HepG2 (cell line): ENCODE results near the gene ERLEC1. TPM values are rescaled to one million over a fixed set of nuclear protein-coding genes. Genes with fewer than 3 reads are reported as not detected.

Experiments used
- ATAC-seq: fragments of 200-7000 bp; cut with Tn5 transposase; 3 replicates; pipeline ENCODE4 v1.9.1; 2020; ENCODE audit warnings: mild to moderate bottlenecking, moderate library complexity
- BruUV-seq: library from RNA; stranded (reverse); fragments of 400-500 nt; replicated peaks from 2 replicates; lab custom pipeline; 2021; lab: Mats Ljungman, UMichigan
- CTCF ChIA-PET: fragments of 300-600 bp; formaldehyde crosslinking; extraction: SDS; loops from one replicate; lab custom pipeline; 2021; ENCODE audit warnings: low total read pairs, inconsistent platforms, low intra/inter-chr PET ratio; lab: Yijun Ruan, JAX
- POLR2A ChIA-PET: fragments of 350-600 bp; sonication (Branson Sonifier 250); formaldehyde crosslinking; loops from one replicate; lab custom pipeline; 2020; ENCODE audit warnings: antibody characterized with exemption, inconsistent platforms; lab: Yijun Ruan, JAX
- DNase-seq: peaks from one replicate; pipeline ENCODE4 v3.0.0-alpha.2; 2015; ENCODE audit warnings: low spot score
- FAIRE-seq: peaks from 3 replicates; lab custom pipeline; 2011; peaks lifted over from hg19 to GRCh38; lab: Jason Lieb, UNC
- H2AFZ ChIP-seq: one replicate; pipeline ENCODE4 v1.6.1; 2011; ENCODE audit warnings: low read length, inconsistent platforms
- H3K27ac ChIP-seq: fragments of 300-600 bp; 3 replicates; pipeline ENCODE4 v1.8.0; 2011; ENCODE audit warnings: mixed run types, mild to moderate bottlenecking, mixed read lengths, low read length, inconsistent platforms; ENCODE audit not compliant: insufficient read depth; ENCODE audit errors: extremely low read length
- H3K27me3 ChIP-seq, 2 experiments: fragments of 200-600 bp in 1 of 2; 2 replicates in 1 of 2; 3 replicates in 1 of 2; pipeline versions ENCODE4 v1.6.0 to v1.8.0; 2011; ENCODE audit warnings: low read length in 2 of 2, mild to moderate bottlenecking in 2 of 2, moderate library complexity in 2 of 2, inconsistent platforms in 1 of 2; ENCODE audit not compliant: insufficient read depth in 2 of 2, control insufficient read depth in 1 of 2
- H3K36me3 ChIP-seq, 2 experiments: fragments of 200-600 bp in 1 of 2; replicated peaks in 1 of 2; 2 replicates in 1 of 2; 3 replicates in 1 of 2; pipeline versions ENCODE4 v1.5.1 to v1.8.0; 2011; ENCODE audit warnings: low read length in 2 of 2, inconsistent platforms in 1 of 2; ENCODE audit not compliant: insufficient read depth in 2 of 2, control insufficient read depth in 1 of 2
- H3K4me1 ChIP-seq: 2 replicates; pipeline ENCODE4 v1.5.1; 2012; ENCODE audit warnings: low read length, inconsistent platforms; ENCODE audit not compliant: insufficient read depth
- H3K4me2 ChIP-seq: 2 replicates; pipeline ENCODE4 v1.6.0; 2011; ENCODE audit warnings: low read depth, low read length, inconsistent platforms
- H3K4me3 ChIP-seq, 3 experiments: fragments of 200-600 bp in 1 of 3; sonication (generic), shearing (Covaris generic) in 1 of 3; replicated peaks in 1 of 3; 2 replicates each; pipeline ENCODE4 v1.5.1; 2011 to 2016; ENCODE audit warnings: low read length in 3 of 3, inconsistent platforms in 2 of 3, low read depth in 2 of 3, mild to moderate bottlenecking in 2 of 3, control low read depth in 1 of 3, mixed read lengths in 1 of 3; ENCODE audit not compliant: insufficient read depth in 1 of 3
- H3K79me2 ChIP-seq: one replicate; pipeline ENCODE4 v1.6.1; 2011; ENCODE audit warnings: low read length, inconsistent platforms; ENCODE audit not compliant: insufficient read depth
- H3K9ac ChIP-seq: 2 replicates; pipeline ENCODE4 v1.6.0; 2011; ENCODE audit warnings: mild to moderate bottlenecking, low read depth, low read length, inconsistent platforms; ENCODE audit not compliant: insufficient read depth
- H3K9me3 ChIP-seq: 2 replicates; pipeline ENCODE4 v1.5.1; 2012; ENCODE audit warnings: mild to moderate bottlenecking, low read length
- H4K20me1 ChIP-seq: 2 replicates; pipeline ENCODE4 v1.6.0; 2011; ENCODE audit warnings: inconsistent platforms, mild to moderate bottlenecking, low read length, moderate library complexity; ENCODE audit not compliant: insufficient read depth
- ATM ChIP-seq: fragments of 450-650 bp; IDR thresholded peaks from 2 replicates; pipeline ENCODE4 v1.7.1; 2017; ENCODE audit warnings: mild to moderate bottlenecking, borderline replicate concordance
- CENPX ChIP-seq: sonication (generic); formaldehyde crosslinking; IDR thresholded peaks from 2 replicates; pipeline ENCODE4 v1.9.0; 2021; ENCODE audit warnings: mild to moderate bottlenecking, missing genetic modification reagents, moderate library complexity
- CHCHD3 ChIP-seq: sonication (generic); formaldehyde crosslinking; IDR thresholded peaks from 2 replicates; pipeline ENCODE4 v1.8.0; 2022; ENCODE audit warnings: mild to moderate bottlenecking, missing genetic modification reagents, moderate library complexity
- CREM ChIP-seq, 2 experiments: sonication (generic) in 1 of 2; formaldehyde crosslinking in 1 of 2; IDR thresholded peaks; 2 replicates each; pipeline versions ENCODE4 v1.4.0 to v1.6.1; 2016 to 2020; ENCODE audit warnings: antibody characterized with exemption in 1 of 2, mild to moderate bottlenecking in 1 of 2, missing genetic modification reagents in 1 of 2
- HOXA9 ChIP-seq: sonication (generic); formaldehyde crosslinking; IDR thresholded peaks from 2 replicates; pipeline ENCODE4 v1.8.1; 2022; ENCODE audit warnings: missing genetic modification reagents, mild to moderate bottlenecking, moderate library complexity, borderline replicate concordance
- NR1H2 ChIP-seq: sonication (generic); formaldehyde crosslinking; IDR thresholded peaks from 2 replicates; pipeline ENCODE4 v1.8.1; 2022; ENCODE audit warnings: low read depth, missing genetic modification reagents, borderline replicate concordance
- ONECUT2 ChIP-seq: sonication (generic); formaldehyde crosslinking; IDR thresholded peaks from 2 replicates; pipeline ENCODE4 v1.4.0; 2020; ENCODE audit warnings: missing genetic modification reagents
- PAX8 ChIP-seq: sonication (generic); formaldehyde crosslinking; IDR thresholded peaks from 2 replicates; pipeline ENCODE4 v1.8.0; 2022; ENCODE audit warnings: mild to moderate bottlenecking, missing genetic modification reagents, borderline replicate concordance
- PHF5A ChIP-seq: IDR thresholded peaks from one replicate; pipeline ENCODE4 v1.6.1; 2018; ENCODE audit warnings: low read depth, missing genetic modification reagents; ENCODE audit not compliant: unreplicated experiment
- RAD21 ChIP-seq: fragments of 450-650 bp; formaldehyde crosslinking; IDR thresholded peaks from 2 replicates; pipeline ENCODE4 v1.5.0; 2020; ENCODE audit warnings: mild to moderate bottlenecking
- RBM22 ChIP-seq: fragments of 200-400 bp; formaldehyde crosslinking; optimal IDR thresholded peaks from 2 replicates; pipeline ENCODE3; 2017; ENCODE audit warnings: mild to moderate bottlenecking, low read length, moderate library complexity
- RFXANK ChIP-seq: IDR thresholded peaks from 2 replicates; pipeline ENCODE4 v1.6.1; 2016
- ZC3H4 ChIP-seq: sonication (generic); formaldehyde crosslinking; IDR thresholded peaks from 2 replicates; pipeline ENCODE4 v1.4.0; 2020; ENCODE audit warnings: missing genetic modification reagents, borderline replicate concordance
- ZMYM2 ChIP-seq: sonication (generic); formaldehyde crosslinking; IDR thresholded peaks from 2 replicates; pipeline ENCODE4 v1.8.0; 2022; ENCODE audit warnings: mild to moderate bottlenecking, missing genetic modification reagents
- ZNF12 ChIP-seq: sonication (generic); formaldehyde crosslinking; IDR thresholded peaks from 2 replicates; pipeline ENCODE4 v1.5.0; 2020; ENCODE audit warnings: missing genetic modification reagents
- ZNF749 ChIP-seq: sonication (generic); formaldehyde crosslinking; IDR thresholded peaks from 2 replicates; pipeline ENCODE4 v1.8.0; 2022; ENCODE audit warnings: mild to moderate bottlenecking, missing genetic modification reagents, moderate library complexity, borderline replicate concordance
- WGBS: methylation state at CpG from one replicate; pipeline ENCODE4 v1.1.6; 2017; ENCODE audit warnings: low lambda C conversion rate; 5-methylcytosine and 5-hydroxymethylcytosine counted together
- in situ Hi-C: cut with HindIII; loops from 2 replicates; pipeline ENCODE4 v1.10.0; 2017; ENCODE audit warnings: low pct_unique_long_range_greater_than_20kb; ENCODE audit not compliant: extremely low pct_ligation_motif_present
- intact Hi-C: fragments of 100-400 bp; cut with micrococcal nuclease; formaldehyde crosslinking; loops from one replicate; pipeline ENCODE4 v1.10.0; 2022; ENCODE audit not compliant: unreplicated experiment
- polyA plus RNA-seq, 8 experiments: library from polyadenylated mRNA; depleted of rRNA in 3 of 8; stranded (reverse) in 7 of 8; unstranded in 1 of 8; fragments of >200 nt; fragmentation: Illumina TruSeq in 4 of 8; extraction: Trizol in 4 of 8; gene quantifications; 2 replicates each; pipeline versions ENCODE4 v1.2.1 to v1.2.3, GENCODE V29; 2011 to 2016; ENCODE audit warnings: low read depth in 4 of 8, missing spikeins in 1 of 8, mixed read lengths in 1 of 8; ENCODE audit not compliant: insufficient read depth in 1 of 8
- total RNA-seq, 5 experiments: library from RNA; depleted of rRNA; stranded (reverse); fragments of >200 nt; fragmentation: Illumina TruSeq; extraction: Trizol; gene quantifications; 2 replicates each; pipeline ENCODE4 v1.2.3, GENCODE V29; 2016; ENCODE audit warnings: low read depth in 1 of 5
- TF ChIP-seq, protein P1 (sequence below): sonication (generic); formaldehyde crosslinking; IDR thresholded peaks from 2 replicates; pipeline ENCODE4 v1.5.0; 2020; ENCODE audit warnings: mild to moderate bottlenecking, missing genetic modification reagents
- TF ChIP-seq, protein P2 (sequence below): sonication (generic); formaldehyde crosslinking; IDR thresholded peaks from 2 replicates; pipeline ENCODE4 v1.9.0; 2021; ENCODE audit warnings: missing genetic modification reagents, borderline replicate concordance
- TF ChIP-seq, protein P3 (sequence below): sonication (generic); formaldehyde crosslinking; IDR thresholded peaks from 2 replicates; pipeline ENCODE4 v1.4.0; 2020; ENCODE audit warnings: missing genetic modification reagents

Gene ERLEC1
- total and polyA plus RNA-seq, 2 of the 13 experiments (the other 11 are each of a cell fraction or from before 2014, with no cell fraction given) = 87.3 to 88.4 TPM

DNA sequence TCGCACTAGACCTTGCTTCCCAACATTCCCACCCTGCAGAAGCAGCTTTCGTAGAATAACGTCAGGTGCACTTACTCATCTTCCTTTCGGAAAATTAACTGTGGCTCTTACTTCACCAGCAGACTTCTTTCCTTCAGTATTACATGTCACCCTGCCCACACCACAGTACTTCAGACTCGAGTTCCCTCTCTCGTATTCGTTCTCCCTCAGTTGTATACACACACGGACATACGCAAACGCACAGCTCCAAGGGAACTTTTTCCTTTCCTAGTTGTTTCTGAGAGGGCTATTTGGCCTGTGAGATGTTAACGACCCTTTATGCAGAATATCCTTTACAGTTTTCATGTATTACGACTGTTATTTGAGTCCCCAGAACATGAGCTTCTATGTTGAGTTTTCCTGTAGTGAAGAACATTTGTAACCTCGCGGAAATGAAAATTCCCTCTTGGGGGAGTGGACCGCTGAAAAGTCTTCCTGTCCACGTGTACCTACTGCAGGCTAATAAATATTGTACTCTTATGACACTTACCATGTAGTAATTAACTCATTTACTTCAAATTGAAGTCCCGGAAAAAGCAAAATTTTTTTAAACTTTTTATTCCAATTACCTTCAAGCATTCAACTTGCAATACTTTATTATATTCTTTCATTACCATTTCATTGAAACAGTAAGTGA is 908 bp downstream of the ERLEC1 start (continued):
- no peak for TF ChIP-seq CREM (IDR thresholded peaks at IDR 0.05)
- no peak for TF ChIP-seq CREM (CRISPR knock-in tag; IDR thresholded peaks at IDR 0.05)

DNA sequence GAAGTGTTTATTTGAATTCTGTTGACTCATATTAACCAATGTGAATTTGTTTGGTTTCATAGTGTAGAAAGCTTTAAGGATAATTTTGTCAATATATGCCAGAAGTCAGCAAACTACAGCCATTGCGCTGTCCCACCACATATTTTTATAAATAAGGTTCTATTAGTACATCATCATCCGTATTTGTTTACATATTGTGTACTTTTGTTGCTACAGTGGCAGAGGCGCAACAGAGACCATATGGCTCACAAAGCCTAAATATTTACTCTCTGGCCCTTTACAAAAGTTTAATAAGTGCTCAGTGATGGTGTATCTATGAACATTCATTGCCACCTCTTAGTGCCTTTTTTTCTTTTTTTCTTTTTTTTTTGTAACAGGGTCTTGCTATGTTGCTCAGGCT is 6.4 kb downstream of the ERLEC1 start:
- H3K9me3 ChIP-seq = no peaks in the 10 kb centered on the region
- CTCF ChIA-PET = interaction anchor here (1.0 kb wide), 1 partner anchor 9 kb away, joined by 3 read pairs; no protein-coding TSS in a partner anchor
- no peaks in the 10 kb centered on the region for H3K27me3 ChIP-seq
- peaks cover 46% of the 10 kb centered on the region for H3K79me2 ChIP-seq
- POLR2A ChIA-PET = no interaction called here
- H3K27ac ChIP-seq = no peak overlapping the region
- peaks cover 9 to 34% of the 10 kb centered on the region in 2 experiments for H3K36me3 ChIP-seq
- no peak for ATAC-seq
- H4K20me1 ChIP-seq = no peaks in the 10 kb centered on the region
- no peak overlapping the region for H3K4me3 ChIP-seq
- 97% methylated on average over 3 of the region's 3 CpGs for WGBS
- BruUV-seq = no TSS peak
- H3K4me2 ChIP-seq = no peak overlapping the region
- H3K4me1 ChIP-seq = peaks cover 20% of the 10 kb centered on the region
- H3K9ac ChIP-seq = no peak overlapping the region
- in situ Hi-C loops (no loop called here), intact Hi-C loops (no loop called here)
- no peak for TF ChIP-seq RBM22
- TF ChIP-seq NR1H2 (CRISPR knock-in tag) = no peak
- TF ChIP-seq, protein P1, sequence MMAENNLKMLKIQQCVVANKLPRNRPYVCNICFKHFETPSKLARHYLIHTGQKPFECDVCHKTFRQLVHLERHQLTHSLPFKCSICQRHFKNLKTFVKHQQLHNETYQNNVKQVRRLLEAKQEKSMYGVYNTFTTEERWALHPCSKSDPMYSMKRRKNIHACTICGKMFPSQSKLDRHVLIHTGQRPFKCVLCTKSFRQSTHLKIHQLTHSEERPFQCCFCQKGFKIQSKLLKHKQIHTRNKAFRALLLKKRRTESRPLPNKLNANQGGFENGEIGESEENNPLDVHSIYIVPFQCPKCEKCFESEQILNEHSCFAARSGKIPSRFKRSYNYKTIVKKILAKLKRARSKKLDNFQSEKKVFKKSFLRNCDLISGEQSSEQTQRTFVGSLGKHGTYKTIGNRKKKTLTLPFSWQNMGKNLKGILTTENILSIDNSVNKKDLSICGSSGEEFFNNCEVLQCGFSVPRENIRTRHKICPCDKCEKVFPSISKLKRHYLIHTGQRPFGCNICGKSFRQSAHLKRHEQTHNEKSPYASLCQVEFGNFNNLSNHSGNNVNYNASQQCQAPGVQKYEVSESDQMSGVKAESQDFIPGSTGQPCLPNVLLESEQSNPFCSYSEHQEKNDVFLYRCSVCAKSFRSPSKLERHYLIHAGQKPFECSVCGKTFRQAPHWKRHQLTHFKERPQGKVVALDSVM = no peak
- TF ChIP-seq, protein P2, sequence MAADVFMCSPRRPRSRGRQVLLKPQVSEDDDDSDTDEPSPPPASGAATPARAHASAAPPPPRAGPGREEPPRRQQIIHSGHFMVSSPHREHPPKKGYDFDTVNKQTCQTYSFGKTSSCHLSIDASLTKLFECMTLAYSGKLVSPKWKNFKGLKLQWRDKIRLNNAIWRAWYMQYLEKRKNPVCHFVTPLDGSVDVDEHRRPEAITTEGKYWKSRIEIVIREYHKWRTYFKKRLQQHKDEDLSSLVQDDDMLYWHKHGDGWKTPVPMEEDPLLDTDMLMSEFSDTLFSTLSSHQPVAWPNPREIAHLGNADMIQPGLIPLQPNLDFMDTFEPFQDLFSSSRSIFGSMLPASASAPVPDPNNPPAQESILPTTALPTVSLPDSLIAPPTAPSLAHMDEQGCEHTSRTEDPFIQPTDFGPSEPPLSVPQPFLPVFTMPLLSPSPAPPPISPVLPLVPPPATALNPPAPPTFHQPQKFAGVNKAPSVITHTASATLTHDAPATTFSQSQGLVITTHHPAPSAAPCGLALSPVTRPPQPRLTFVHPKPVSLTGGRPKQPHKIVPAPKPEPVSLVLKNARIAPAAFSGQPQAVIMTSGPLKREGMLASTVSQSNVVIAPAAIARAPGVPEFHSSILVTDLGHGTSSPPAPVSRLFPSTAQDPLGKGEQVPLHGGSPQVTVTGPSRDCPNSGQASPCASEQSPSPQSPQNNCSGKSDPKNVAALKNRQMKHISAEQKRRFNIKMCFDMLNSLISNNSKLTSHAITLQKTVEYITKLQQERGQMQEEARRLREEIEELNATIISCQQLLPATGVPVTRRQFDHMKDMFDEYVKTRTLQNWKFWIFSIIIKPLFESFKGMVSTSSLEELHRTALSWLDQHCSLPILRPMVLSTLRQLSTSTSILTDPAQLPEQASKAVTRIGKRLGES (CRISPR knock-in tag) = no peak
- no peak for TF ChIP-seq ATM
- TF ChIP-seq CHCHD3 (CRISPR knock-in tag) = no peak
- TF ChIP-seq ZMYM2 (CRISPR knock-in tag) = no peak
- no peak for TF ChIP-seq RFXANK (CRISPR knock-in tag)
- no peak for TF ChIP-seq ONECUT2 (CRISPR knock-in tag)
- TF ChIP-seq, protein P3, sequence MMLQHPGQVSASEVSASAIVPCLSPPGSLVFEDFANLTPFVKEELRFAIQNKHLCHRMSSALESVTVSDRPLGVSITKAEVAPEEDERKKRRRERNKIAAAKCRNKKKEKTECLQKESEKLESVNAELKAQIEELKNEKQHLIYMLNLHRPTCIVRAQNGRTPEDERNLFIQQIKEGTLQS (CRISPR knock-in tag) = no peak
- TF ChIP-seq CENPX = no peak
- no peak for TF ChIP-seq ZC3H4 (CRISPR knock-in tag)
- TF ChIP-seq RAD21 (CRISPR knock-in tag) = no peak
- no peak for TF ChIP-seq PAX8 (CRISPR knock-in tag)
- TF ChIP-seq ZNF749 (CRISPR knock-in tag) = no peak
- TF ChIP-seq PHF5A = no peak
- no peak for TF ChIP-seq ZNF12 (CRISPR knock-in tag)
- no peak for TF ChIP-seq HOXA9 (CRISPR knock-in tag)
- FAIRE-seq = no peak
- no peak for DNase-seq
- no peak overlapping the region for H2AFZ ChIP-seq
